ENCODE data around the gene SLC9C1.

SLC9C1 gene

GRCh38 chr3:112253301-112253971, 40.6 kb downstream of the SLC9C1 start:
- H3K27me3 ChIP-seq (replicated peaks; ENCODE audit: control insufficient read depth, insufficient read depth, low read length): no peaks in the 10 kb centered on the region
- no peak for TF ChIP-seq CTCF (IDR thresholded peaks at IDR 0.05; ENCODE audit: insufficient read depth, low read length, poor library complexity, severe bottlenecking)
- no peaks in the 10 kb centered on the region for H3K36me3 ChIP-seq (ENCODE audit: control insufficient read depth, insufficient read depth, low read length)
- peak; percentile 24 for DNase-seq (ENCODE audit: extremely low read depth, insufficient read length)
- no peak overlapping the region for H3K4me3 ChIP-seq (replicated peaks; ENCODE audit: low read depth, low read length)

GRCh38 chr3:112247900-112248299, 46.1 kb downstream of the SLC9C1 start:
- no peak for TF ChIP-seq CTCF (IDR thresholded peaks at IDR 0.05; ENCODE audit: insufficient read depth, low read length, poor library complexity, severe bottlenecking)
- Histone ChIP-seq H3K27me3 (replicated peaks; ENCODE audit: control insufficient read depth, insufficient read depth, low read length) (no peaks in the 10 kb centered on the region), H3K36me3 (ENCODE audit: control insufficient read depth, insufficient read depth, low read length) (no peaks in the 10 kb centered on the region), H3K4me3 (replicated peaks; ENCODE audit: low read depth, low read length) (no peak overlapping the region)
- DNase-seq (ENCODE audit: extremely low read depth, insufficient read length): peak; percentile 63

- H3K4me3 ChIP-seq (replicated peaks; ENCODE audit: low read depth, low read length): no peak overlapping the region
Observed at GRCh38 chr3:112247350-112247749, 46.7 kb downstream of the SLC9C1 start.

GRCh38 chr3:112233083-112233482, 60.9 kb downstream of the SLC9C1 start:
- no peak overlapping the region for H3K4me3 ChIP-seq (replicated peaks; ENCODE audit: low read depth, low read length)
- DNase-seq (ENCODE audit: extremely low read depth, insufficient read length): no peak
- H3K36me3 ChIP-seq (ENCODE audit: control insufficient read depth, insufficient read depth, low read length): no peaks in the 10 kb centered on the region
- no peaks in the 10 kb centered on the region for H3K27me3 ChIP-seq (replicated peaks; ENCODE audit: control insufficient read depth, insufficient read depth, low read length)
- TF ChIP-seq CTCF (IDR thresholded peaks at IDR 0.05; ENCODE audit: insufficient read depth, low read length, poor library complexity, severe bottlenecking): no peak

More at GRCh38 chr3:112247350-112247749, 46.7 kb downstream of the SLC9C1 start:
- H3K36me3 ChIP-seq (ENCODE audit: control insufficient read depth, insufficient read depth, low read length): no peaks in the 10 kb centered on the region
- no peak for DNase-seq (ENCODE audit: extremely low read depth, insufficient read length)
- H3K27me3 ChIP-seq (replicated peaks; ENCODE audit: control insufficient read depth, insufficient read depth, low read length): no peaks in the 10 kb centered on the region
- no peak for TF ChIP-seq CTCF (IDR thresholded peaks at IDR 0.05; ENCODE audit: insufficient read depth, low read length, poor library complexity, severe bottlenecking)

- no peak overlapping the region for H3K4me3 ChIP-seq (replicated peaks; ENCODE audit: low read depth, low read length)
- no peaks in the 10 kb centered on the region for H3K27me3 ChIP-seq (replicated peaks; ENCODE audit: control insufficient read depth, insufficient read depth, low read length)
- DNase-seq (ENCODE audit: extremely low read depth, insufficient read length): no peak
- no peaks in the 10 kb centered on the region for H3K36me3 ChIP-seq (ENCODE audit: control insufficient read depth, insufficient read depth, low read length)
- no peak for TF ChIP-seq CTCF (IDR thresholded peaks at IDR 0.05; ENCODE audit: insufficient read depth, low read length, poor library complexity, severe bottlenecking)
Observed at GRCh38 chr3:112231727-112232126, 62.3 kb downstream of the SLC9C1 start.

GRCh38 chr3:112230033-112230432, 64.0 kb downstream of the SLC9C1 start:
- no peaks in the 10 kb centered on the region for H3K27me3 ChIP-seq (replicated peaks; ENCODE audit: control insufficient read depth, insufficient read depth, low read length)
- TF ChIP-seq CTCF (IDR thresholded peaks at IDR 0.05; ENCODE audit: insufficient read depth, low read length, poor library complexity, severe bottlenecking): no peak
- no peaks in the 10 kb centered on the region for H3K36me3 ChIP-seq (ENCODE audit: control insufficient read depth, insufficient read depth, low read length)
- H3K4me3 ChIP-seq (replicated peaks; ENCODE audit: low read depth, low read length): no peak overlapping the region
- no peak for DNase-seq (ENCODE audit: extremely low read depth, insufficient read length)

All from GM06990 (cell line).